ENCODE data around the gene BICDL2.
A peak's percentile ranks its signal among the peaks of the same experiment; 100 is the strongest.
"Not testable (repeated sequence)": the region's sequence is repeated elsewhere in the genome, so short reads cannot be mapped to it uniquely, and the experiment has no call there.

Gene BICDL2

DNA sequence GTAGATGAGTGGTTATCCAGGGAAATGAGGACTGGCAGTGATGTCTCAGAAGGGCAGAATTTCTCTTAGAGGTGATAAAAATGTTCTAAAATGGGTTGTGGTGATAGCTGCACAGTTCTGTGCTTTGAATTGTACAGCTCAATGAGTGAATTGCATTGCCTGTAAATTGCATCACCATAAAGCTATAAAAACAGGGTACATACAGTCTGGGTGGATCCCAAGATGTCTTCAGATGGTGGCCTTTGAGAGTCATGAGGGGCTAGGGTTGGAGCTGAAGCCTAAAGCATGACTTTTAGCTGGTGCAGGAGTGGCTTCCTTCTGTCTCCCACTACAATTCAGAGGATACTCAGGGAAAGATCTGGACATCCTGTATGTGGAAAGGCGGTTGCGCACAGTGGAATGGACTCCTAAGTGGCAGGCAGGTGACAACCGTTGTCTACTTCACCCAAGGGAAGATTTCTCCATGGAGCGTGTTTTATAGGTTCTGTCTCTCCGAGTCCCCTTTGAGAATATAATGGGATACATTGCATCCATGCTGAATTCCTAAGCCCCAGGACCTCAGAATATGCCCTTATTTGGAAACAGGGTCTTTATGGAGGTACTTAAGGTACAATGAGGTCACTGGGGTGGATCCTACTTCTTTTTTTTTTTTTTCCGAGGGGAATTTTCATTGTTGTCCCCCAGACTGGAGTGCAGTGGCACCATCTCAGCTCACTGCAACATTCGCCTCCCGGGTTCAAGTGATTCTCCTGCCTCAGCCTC, 27.1 kb upstream of the BICDL2 start:
- DNase-seq, result no peak

DNA sequence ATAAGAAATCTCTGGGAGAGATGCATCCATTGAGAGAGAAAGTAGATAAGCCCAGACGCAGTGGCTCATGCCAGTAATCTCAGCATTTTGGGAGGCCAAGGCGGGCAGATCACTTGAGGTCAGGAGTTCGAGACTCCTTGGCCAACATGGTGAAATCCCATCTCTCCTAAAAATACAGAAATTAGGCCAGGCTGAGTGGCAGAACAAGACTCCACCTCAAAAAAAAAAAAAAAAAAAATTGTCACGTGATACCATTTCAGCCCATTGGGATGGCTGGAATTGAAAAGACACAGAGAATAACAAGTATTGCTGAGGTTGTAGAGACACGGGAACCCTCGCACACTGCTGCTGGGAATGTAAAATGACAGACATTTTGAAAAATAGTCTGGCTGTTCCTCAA, 25.8 kb upstream of the BICDL2 start:
- DNase-seq, result no peak

DNA sequence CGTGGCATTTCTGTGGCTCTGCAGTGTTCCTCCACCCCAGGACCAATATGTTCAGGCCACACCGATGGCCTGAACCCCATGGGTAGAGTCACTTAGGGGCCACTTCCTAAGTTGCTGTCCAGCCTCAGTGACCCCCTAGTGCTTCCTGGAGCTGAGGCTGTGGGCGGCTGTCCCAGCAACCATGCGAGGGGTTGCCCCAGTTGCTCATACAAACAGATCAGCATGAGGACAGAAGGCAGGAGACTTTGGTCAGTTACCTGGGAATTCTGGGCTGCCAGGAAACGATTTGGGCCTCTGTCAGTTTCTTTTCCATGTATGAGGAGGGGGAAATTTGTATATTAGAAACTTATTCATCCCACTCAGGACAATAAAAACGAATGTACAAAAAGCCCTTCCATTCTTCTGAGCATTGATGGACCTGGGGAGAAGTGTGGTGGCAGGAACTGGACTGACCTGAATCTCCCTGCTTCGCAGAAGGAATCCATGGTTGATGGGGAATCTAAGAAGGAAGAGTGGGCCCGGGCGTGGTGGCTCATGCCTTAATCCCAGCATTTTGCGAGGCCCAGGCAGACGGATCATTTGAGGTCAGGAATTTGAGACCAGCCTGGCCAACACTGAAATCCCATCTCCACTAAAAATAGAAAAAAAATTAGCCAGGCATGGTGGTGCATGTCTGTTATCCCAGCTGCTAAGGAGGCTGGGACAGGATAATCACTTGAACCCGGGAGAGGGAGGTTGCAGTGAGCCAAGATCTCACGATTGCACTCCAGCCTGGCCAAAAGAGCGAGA, 23.8 kb upstream of the BICDL2 start:
- no peak for DNase-seq

DNA sequence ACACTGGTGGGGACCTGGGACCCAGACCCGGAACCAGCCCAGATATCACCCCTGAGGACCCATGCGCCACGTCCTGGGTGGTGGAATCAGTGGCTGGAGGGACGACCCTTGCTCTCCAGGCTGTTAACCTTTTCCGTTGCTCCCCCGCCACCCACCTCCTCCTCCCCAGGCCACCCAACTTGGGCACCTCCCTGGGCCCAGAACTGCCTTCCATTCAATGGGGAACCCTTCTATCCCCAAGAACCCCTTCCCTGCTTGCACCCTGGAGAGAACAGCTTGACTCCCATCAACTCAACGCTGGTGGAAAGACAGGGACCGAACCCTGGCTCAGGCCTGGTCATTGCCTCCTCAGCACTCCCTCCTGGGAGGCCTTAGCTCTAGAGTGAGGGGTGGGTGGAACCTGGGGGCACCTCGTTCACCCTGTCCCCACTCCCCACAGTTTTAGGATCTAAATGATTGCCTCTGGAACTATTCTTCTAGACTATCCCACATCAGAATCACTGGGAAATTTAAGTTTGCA, 23.0 kb upstream of the BICDL2 start:
- no peak for DNase-seq

DNA sequence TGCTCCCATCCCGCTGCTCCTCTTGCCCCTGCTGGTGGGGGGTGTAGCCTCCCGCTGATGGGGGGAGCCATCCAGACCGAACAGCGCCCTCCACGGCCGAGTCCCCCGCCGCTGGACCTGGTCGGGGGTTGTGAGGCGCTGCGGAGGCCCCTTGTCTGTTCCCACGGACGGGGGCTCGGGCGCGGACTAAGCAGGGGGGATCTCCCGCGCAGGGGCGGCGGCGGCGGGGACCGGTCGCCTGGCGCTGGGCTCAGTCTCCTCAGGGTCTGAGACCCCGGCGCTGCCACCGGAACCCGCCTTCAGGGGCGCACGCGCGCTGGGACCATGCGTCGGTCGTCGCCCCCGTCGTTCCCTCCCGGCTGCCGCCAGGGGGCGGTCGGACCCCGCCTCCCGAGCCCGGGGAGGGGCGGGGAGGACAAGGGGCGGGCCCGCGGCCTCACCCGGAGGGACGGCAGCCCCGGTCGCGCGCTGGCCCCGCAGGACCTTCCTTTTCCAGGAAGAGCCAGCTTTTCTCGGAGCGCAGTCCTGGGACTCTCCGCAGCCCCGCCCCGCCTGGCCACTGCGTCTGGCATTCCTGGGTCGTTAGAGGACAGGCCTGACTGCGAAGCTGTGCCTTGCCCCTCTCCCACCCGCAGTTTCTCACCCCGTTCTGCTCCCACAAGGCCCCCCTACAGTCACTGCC, 22.4 kb upstream of the BICDL2 start:
- DNase-seq, result peak; percentile 79

DNA sequence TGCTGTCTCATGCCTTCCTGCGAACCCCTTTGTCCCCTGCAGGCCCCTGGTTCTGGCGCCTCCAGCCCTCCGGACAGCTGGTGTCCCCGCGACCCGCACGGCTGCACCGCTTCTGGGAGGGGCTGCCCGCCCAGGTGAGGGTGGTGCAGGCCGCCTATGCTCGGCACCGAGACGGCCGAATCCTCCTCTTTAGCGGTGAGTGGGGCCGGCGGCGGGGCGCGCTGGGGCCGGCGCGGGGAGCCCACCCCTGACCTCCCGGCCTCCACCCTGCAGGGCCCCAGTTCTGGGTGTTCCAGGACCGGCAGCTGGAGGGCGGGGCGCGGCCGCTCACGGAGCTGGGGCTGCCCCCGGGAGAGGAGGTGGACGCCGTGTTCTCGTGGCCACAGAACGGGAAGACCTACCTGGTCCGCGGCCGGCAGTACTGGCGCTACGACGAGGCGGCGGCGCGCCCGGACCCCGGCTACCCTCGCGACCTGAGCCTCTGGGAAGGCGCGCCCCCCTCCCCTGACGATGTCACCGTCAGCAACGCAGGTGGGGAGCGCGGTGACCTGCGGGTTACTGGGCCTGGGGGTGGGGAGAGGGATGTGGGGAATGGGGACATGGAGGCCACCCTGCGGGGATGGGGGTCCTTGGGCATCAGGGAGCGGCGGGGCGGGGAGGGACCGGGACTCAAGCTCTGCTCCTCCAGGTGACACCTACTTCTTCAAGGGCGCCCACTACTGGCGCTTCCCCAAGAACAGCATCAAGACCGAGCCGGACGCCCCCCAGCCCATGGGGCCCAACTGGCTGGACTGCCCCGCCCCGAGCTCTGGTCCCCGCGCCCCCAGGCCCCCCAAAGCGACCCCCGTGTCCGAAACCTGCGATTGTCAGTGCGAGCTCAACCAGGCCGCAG, 21.6 kb upstream of the BICDL2 start:
- DNase-seq, result peak; percentile 55

DNA sequence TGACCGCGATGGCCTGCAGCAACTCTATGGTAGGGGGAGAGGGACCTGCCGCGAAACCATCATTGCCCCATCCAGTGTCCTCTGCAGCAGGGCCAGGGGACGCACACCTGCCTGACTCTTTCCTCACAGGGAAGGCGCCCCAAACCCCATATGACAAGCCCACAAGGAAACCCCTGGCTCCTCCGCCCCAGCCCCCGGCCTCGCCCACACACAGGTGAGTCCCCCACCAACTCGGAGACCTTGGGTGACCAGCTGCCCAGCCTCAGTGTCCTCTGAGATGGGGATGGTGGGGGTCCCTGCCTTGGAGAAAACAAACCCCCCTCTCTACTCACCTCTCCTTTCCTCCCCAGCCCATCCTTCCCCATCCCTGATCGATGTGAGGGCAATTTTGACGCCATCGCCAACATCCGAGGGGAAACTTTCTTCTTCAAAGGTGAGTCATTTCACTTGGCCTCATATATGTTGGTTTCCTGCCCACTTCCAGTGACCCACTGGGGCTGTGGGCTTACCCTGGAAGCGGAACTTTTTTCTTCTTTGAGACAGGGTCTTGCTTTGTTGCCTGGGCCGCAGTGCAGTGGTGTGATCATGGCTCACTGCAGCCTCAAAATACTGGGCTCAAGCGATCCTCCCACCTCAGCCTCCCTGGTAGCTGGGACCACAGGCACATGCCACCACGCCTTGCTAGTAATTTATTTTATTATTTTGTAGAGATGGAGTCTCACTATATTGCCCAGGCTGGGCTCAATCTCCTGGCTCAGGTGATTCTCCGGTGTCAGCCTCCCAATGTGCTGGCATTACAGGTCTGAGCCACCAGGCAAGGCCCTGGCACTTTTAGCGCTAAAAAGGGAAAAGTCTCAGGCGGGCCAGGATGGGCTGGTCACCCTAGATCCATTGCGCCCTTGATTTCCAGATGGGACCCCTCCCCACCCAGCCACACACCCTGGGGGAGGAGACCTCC, 20.7 kb upstream of the BICDL2 start:
- no peak for DNase-seq

DNA sequence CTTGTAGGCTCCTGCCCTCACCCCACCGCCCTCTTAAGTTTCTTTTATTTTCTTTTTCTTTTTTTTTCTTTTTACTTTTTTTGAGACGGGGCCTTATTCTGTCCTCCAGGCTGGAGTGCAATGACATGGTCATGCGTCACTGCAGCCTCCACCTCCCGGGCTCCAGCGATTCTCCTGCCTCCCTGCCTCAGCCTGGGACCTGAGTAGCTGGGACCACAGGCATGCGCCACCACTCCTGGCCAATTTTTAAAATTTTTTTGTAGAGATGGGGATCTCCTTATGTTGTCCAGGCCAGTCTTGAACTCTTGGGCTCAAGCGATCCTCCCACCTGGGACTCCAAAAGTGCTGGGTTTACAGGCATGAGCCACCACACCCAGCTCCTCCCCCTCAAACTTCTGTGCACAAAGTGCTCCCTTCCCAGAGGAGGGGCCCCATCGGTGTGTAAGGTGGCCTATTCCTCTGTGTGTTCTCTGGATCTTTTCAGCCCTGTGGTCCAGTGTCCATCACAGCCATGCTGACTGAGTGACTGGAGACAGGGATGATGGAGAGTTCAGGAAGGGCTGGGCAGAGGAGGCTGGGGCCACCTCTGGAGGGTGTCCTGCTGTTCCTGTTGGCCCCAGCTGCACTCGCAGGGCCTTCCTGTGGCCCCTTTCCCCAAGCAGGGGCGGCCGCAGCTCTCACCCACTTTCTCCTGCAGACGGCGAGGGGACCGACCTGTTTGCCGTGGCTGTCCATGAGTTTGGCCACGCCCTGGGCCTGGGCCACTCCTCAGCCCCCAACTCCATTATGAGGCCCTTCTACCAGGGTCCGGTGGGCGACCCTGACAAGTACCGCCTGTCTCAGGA, 19.8 kb upstream of the BICDL2 start:
- DNase-seq, result no peak

DNA sequence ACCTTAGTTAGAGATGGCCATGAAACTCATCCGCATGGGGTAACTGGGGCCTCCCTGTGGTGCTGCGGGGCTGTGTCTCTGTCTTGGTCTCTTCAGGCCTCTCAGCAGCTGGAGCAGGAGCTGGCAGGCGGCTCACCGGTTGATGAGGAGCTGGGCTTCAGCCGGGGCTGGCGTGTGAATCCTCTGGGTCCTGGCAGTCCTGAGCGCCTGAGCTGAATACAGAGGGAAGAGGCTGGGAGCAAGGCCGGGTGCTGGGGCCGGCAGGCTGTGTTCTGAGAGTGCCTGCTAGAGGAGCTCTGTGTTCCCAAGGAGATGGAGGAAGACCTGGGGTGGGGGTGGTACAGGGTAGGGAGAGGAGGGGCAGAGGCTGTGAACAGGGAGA, 19.0 kb upstream of the BICDL2 start:
- DNase-seq, result not testable (repeated sequence)

DNA sequence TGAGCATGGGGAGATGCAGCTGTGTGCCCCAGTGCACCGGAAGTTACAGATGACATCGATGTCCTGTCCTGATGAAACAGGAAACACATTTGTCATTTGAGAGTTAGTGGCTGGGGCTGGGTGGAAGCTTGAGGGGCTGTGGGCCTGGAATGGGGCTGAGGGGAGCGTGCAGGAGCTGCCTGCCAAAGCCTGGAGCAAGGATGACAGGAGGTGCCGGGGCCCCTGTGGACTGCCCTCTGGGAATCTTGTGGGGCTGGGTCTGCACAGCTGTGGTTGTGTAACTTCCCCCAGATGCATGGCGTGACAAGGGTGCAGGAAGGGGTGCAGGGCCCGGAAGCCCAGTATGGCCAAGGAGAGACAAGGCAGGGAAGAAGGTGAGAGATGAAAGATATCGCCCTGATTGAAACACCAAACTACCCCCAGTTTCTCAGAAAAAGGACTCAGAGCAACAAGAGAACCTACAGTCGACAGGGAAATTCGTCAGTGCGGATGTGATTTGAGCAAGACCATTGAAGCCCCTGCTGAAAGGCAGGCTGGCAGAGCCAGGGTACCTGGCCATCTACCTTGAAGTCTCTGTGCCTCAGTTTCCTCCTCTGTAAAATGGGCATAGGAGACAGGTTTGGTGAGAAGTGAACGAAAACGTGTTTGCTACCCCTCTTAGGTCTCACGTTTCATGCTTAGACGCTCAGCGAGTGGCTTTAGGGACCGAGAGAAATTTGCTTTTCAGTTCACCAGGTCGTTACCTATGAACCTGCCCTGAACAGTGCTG, 18.4 kb upstream of the BICDL2 start:
- DNase-seq, result no peak

DNA sequence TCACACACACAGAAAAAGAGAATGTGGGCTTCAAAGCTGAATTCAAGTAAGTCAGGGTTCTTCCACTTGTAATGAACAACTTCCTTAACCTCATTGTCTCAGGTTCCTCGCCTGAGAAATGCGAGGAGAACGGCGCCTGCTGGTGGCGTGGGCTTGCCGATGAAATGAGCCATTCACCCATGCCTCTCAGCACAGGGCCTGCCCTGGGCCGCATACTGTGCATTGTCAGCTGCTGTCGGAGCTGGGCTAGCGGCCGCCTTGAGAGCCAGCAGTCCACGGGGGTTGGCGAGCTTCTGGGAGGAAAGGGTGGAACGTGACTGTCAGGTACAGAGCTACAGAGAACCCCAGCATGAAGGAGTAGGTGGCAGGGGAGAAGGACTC, 16.6 kb upstream of the BICDL2 start:
- not testable (repeated sequence) for DNase-seq

DNA sequence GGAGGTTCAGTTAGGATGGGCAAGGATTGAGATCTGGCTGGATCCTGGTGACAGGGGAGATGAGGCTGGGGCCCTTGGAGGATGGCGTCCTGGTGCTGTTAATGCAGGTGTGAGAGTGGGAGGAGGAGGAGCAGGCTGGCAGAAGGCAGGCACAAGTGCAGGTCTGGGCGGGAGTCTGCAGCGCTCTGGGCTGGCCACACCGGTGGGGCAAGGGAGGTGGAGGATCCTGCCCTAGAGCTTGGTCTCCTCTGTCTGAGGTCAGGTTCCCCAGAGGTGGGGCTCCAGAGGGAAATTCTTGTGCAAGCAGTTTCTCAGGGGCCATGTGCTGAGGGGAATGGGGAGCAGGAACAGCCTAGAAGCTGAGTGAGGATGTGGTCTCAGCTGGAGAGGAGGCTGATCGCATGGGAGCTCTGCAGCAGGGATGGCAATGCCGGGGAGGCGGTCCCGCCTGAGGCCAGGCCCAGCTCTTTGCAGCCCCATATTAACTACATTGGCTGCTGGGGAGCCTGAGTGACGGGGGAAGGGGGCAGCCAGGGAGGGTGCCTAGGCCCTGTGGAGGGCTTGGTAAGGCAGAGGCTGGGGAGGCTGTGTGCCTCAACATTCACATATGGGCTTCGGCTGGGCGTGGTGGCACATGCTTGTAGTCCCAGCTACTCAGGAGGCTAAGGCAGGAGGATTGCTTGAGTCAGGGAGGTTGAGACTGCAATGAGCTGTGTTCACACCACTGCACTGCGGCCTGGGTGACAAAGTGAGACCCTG, 16.0 kb upstream of the BICDL2 start:
- not testable (repeated sequence) for DNase-seq

DNA sequence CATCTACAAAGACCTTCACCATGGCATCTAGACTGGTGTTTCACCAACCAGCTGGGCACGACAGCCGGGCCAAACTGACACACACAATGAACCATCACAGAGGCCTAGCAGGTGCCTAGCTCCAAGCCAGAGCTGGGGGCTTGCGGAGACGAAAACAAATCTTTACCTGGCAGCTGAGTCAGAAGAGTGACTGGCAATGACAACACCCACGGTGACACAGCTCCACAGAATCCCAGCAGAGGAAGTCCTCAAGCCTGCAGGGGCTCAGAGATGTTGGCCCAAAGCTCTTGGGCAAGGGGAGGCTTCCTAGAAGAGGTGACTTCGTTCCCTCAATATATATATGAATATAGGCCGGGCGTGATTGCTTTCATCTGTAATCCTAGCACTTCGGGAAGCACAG, 14.8 kb upstream of the BICDL2 start:
- no peak for DNase-seq

DNA sequence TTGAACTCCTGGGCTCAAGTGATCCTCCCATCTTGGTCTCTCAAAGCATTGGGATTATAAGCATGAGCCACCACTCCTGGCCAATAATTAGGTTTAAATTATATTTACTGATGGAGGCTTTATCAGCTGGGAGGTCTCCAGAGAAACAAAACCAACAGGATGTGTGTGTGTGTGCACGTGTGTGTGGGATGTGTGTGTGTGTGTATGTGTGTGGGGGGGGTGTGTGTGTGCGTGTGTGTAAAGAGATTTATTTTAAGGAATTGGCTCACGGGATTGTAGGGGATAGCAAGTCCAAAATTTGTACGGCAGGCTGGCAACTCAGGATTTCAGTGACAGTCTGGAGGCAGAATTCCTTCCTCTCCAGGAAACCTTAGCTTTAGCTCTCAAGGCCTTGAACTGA, 14.3 kb upstream of the BICDL2 start:
- no peak for DNase-seq

DNA sequence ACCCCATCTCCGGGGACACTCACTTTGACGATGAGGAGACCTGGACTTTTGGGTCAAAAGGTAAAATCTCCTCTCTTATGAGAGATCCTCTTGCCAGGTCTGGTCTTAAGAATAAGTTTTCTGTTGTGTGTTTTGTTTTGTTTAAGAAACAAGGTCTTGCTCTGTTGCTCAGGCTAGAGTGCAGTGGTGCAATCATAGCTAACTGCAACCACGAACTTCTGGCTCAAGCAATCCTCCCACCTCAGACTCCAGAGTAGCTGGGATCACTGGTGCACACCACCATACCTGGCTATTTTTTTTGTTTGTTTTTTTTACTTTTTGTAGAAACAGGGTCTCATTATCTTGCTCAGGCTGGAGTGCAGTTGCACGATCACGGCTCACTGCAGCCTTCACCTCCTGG, 13.7 kb upstream of the BICDL2 start:
- DNase-seq, result no peak

DNA sequence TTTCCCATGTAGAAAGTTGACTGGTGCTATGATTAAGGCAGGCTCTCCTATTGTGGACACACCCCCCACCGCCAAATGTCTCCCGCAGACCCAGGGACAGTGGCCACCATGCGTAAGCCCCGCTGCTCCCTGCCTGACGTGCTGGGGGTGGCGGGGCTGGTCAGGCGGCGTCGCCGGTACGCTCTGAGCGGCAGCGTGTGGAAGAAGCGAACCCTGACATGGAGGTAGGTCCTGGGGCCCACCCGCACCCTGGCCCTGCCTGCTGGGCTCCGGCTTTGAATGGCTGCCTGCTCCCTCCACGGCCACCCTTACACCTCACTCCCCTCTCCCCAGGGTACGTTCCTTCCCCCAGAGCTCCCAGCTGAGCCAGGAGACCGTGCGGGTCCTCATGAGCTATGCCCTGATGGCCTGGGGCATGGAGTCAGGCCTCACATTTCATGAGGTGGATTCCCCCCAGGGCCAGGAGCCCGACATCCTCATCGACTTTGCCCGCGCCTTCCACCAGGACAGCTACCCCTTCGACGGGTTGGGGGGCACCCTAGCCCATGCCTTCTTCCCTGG, 13.3 kb upstream of the BICDL2 start:
- no peak for DNase-seq

DNA sequence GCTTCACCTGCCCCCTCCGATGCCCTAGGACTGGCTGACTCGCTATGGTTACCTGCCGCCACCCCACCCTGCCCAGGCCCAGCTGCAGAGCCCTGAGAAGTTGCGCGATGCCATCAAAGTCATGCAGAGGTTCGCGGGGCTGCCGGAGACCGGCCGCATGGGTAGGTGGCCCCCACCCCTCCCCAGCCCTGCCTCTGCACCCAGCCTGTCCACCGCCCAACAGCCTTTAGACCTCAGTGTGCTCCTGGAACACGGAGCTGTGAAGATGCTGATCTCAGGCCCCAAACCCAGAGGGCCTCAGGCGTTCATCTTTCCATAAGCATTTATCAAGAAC, 10.6 kb upstream of the BICDL2 start:
- no peak for DNase-seq

DNA sequence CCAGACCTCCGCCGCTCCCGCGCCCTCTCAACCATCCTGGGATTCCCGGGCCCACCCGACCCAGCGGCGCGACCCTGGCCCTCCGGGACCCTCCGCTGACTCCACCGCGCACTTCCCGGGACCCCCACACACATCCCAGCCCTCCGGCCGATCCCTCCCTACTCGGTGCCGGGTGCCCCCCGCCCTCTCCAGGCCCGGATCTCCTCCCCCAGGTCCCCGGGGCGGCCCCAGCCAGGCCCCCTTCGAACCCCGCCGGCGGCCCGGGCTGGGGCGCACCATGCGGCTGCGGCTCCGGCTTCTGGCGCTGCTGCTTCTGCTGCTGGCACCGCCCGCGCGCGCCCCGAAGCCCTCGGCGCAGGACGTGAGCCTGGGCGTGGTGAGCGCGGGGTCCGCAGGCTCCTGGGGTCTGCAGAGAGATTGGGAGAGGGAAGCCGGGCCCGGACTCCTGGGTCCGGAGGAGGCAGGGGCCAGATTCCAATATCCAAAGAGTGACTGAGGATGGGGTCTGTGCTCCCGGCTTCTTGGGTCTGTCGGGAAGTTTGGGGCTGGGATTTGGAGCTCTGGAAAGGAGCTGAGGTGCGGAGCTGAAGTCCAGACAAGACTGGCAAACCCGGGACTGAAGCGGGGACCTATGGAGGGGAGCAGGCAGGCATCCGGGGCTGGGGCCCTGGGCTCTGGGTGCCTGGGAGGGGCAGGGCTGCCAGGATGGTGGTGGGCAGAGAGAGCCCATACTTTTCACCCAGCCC, 10.1 kb upstream of the BICDL2 start:
- DNase-seq, result no peak
